AG09309 (cell line): Measurements from ENCODE around the gene FKBP10.

ENCODE experiments used
- DNase-seq: peaks from one replicate; pipeline ENCODE4 v3.0.0-alpha.2; 2010; ENCODE audit warnings: low read depth
- H3K4me3 ChIP-seq: 2 replicates; pipeline ENCODE4 v1.5.1; 2011; ENCODE audit warnings: mild to moderate bottlenecking, low read depth, low read length, moderate library complexity; ENCODE audit not compliant: control insufficient read depth
- TF ChIP-seq, protein P1 (sequence below): IDR thresholded peaks from 2 replicates; pipeline ENCODE4 v1.5.1; 2011; ENCODE audit warnings: mild to moderate bottlenecking, low read depth, low read length, inconsistent platforms; ENCODE audit not compliant: insufficient read depth, control insufficient read depth; ENCODE audit errors: missing control alignments

FKBP10 gene

GRCh38 chr17:41864836-41865595, 52.2 kb downstream of the FKBP10 start, which contains the start of gene KLHL11:
KLHL11 (minus strand) TSS chr17:41865423; CDS start chr17:41865370, 53 bp downstream.
- DNase-seq, result peak; percentile 35
- peak within 1 kb of the TSS; percentile 83 for H3K4me3 ChIP-seq
- TF ChIP-seq, protein P1, sequence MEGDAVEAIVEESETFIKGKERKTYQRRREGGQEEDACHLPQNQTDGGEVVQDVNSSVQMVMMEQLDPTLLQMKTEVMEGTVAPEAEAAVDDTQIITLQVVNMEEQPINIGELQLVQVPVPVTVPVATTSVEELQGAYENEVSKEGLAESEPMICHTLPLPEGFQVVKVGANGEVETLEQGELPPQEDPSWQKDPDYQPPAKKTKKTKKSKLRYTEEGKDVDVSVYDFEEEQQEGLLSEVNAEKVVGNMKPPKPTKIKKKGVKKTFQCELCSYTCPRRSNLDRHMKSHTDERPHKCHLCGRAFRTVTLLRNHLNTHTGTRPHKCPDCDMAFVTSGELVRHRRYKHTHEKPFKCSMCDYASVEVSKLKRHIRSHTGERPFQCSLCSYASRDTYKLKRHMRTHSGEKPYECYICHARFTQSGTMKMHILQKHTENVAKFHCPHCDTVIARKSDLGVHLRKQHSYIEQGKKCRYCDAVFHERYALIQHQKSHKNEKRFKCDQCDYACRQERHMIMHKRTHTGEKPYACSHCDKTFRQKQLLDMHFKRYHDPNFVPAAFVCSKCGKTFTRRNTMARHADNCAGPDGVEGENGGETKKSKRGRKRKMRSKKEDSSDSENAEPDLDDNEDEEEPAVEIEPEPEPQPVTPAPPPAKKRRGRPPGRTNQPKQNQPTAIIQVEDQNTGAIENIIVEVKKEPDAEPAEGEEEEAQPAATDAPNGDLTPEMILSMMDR, result peak; percentile 5

DNA sequence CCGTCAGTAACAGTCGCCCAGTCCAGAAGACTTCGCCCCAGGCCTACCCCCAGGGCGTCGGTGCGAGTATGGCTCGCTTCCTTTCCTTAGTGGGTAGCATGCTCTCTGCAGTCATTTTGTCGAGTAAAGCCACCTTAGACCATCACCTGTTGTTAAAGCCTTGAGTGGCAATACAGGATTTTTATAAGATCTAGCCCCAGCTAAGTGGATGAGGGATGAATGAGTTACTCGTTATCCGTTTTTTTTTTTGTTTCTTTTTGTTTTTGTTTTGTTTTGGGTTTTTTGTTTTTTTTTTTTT, 52.7 kb downstream of the FKBP10 start:
- DNase-seq, result no peak
- peak overlapping the region; percentile 23 for H3K4me3 ChIP-seq
- TF ChIP-seq, protein P1, result no peak

DNA sequence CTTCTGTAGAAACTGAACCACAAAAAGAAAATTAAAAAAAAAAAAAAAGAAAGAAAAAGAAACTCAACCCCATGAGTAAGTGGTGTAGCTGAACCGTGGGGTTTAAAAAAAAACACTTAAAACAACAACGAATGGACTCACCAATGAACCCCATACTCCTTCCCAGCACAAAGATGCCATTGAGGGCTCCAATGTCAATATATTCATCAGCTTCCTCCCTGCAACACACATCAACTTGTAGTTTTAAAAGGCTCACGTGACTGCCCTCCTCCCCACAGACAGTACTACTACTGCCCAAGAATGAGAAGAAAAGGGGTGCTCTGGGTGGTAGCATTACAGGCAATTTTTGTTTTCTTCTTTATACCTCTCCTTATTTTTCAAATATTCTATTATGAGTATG, 55.8 kb downstream of the FKBP10 start:
- no peak overlapping the region for H3K4me3 ChIP-seq
- DNase-seq, result no peak
- TF ChIP-seq, protein P1, result no peak

DNA sequence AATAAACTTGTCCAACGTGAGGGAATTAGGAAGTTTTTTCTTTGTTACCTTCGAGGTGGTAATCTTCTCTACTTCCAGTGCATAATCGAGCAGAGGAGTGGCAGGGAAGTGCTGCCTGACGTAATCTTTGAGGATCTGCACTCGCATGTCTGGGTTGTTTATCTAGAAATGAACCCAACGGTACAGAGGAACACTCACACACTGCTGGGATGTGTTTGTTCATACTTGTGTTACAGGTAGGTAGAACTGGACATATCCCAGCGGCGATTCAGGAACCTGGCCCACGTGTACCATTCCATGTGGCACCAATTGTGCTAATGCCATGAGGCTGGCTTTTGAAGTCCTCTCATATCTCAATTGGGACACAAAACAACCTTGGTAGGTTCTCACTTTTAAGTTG, 56.6 kb downstream of the FKBP10 start:
- TF ChIP-seq, protein P1, result no peak
- no peak for DNase-seq
- H3K4me3 ChIP-seq, result no peak overlapping the region

GRCh38 chr17:41870097-41870496, 57.3 kb downstream of the FKBP10 start:
- DNase-seq, result no peak
- no peak overlapping the region for H3K4me3 ChIP-seq
- TF ChIP-seq, protein P1, result no peak

GRCh38 chr17:41870627-41871026, 57.8 kb downstream of the FKBP10 start:
- DNase-seq, result no peak
- TF ChIP-seq, protein P1, result no peak
- no peak overlapping the region for H3K4me3 ChIP-seq
